Stimulated activated CD8-positive, alpha-beta memory T cell treated with anti-CD3 and anti-CD28 coated beads, Interleukin-4, amount 100 ng/mL, for 24 hours (primary cell): Measurements from ENCODE around the gene AMDHD2.
"Not testable (repeated sequence)": the region's sequence is repeated elsewhere in the genome, so short reads cannot be mapped to it uniquely, and the experiment has no call there.

Experiments used
- DNase-seq: peaks from one replicate; pipeline ENCODE4 v3.0.0-alpha.2; 2020; ENCODE audit warnings: low read depth

The AMDHD2 gene

GRCh38 chr16:2517954-2518605 lies 2.1 kb upstream of the AMDHD2 start:
- DNase-seq = no peak

- no peak for DNase-seq
These were observed 1.1 kb upstream of the AMDHD2 start for GRCh38 chr16:2518823-2519710.

- no peak for DNase-seq
These were observed 475 bp upstream of the AMDHD2 start for GRCh38 chr16:2519711-2520080.

- DNase-seq = no peak
These were observed 787 bp downstream of the AMDHD2 start for GRCh38 chr16:2520784-2521531.

- DNase-seq = no peak
These were observed 3.6 kb downstream of the AMDHD2 start for GRCh38 chr16:2523801-2524231.

- DNase-seq = no peak
These were observed 4.3 kb downstream of the AMDHD2 start for GRCh38 chr16:2524339-2524938.

GRCh38 chr16:2526135-2526534 lies 6.0 kb downstream of the AMDHD2 start:
- no peak for DNase-seq

- DNase-seq = no peak
These were observed 7.1 kb downstream of the AMDHD2 start for GRCh38 chr16:2527071-2527783.

GRCh38 chr16:2527784-2528100 lies 7.6 kb downstream of the AMDHD2 start:
- DNase-seq = no peak

- DNase-seq = no peak
These were observed 8.2 kb downstream of the AMDHD2 start for GRCh38 chr16:2528161-2529060.

GRCh38 chr16:2529061-2529931 lies 9.1 kb downstream of the AMDHD2 start:
- DNase-seq = no peak

- no peak for DNase-seq
These were observed 9.9 kb downstream of the AMDHD2 start for GRCh38 chr16:2529961-2530628.

- DNase-seq = no peak
These were observed 10.6 kb downstream of the AMDHD2 start for GRCh38 chr16:2530629-2531318.

GRCh38 chr16:2531371-2531695 lies 11.2 kb downstream of the AMDHD2 start, which contains the start of gene CEMP1:
TSS of gene CEMP1 (minus strand) at chr16:2531408. CDS start at chr16:2531073, 335 bp downstream.
- no peak for DNase-seq

GRCh38 chr16:2531696-2532493 lies 11.7 kb downstream of the AMDHD2 start:
- DNase-seq = peak; percentile 99

- peak; percentile 39 for DNase-seq
These were observed 12.4 kb downstream of the AMDHD2 start for GRCh38 chr16:2532494-2533141.

GRCh38 chr16:2533142-2533755 lies 13.1 kb downstream of the AMDHD2 start:
- DNase-seq = not testable (repeated sequence)
